Endothelial cell of umbilical vein (primary cell): ENCODE results near the gene ATP5IF1. TPM values are rescaled to one million over a fixed set of nuclear protein-coding genes. Genes with fewer than 3 reads are reported as not detected.

Experiments used
- BruUV-seq: library from RNA; stranded (reverse); fragments of 400-500 nt; replicated peaks from 2 replicates; lab custom pipeline; 2021; lab: Mats Ljungman, UMichigan
- CTCF ChIA-PET: fragments of 300-600, 350-600 bp; sonication (Branson Sonifier 250); formaldehyde crosslinking; loops from one replicate; lab custom pipeline; 2021; ENCODE audit warnings: antibody characterized with exemption, inconsistent platforms; lab: Charles Lee
- POLR2A ChIA-PET: fragments of 300-600, 350-600 bp; sonication (Branson Sonifier 250); formaldehyde crosslinking; loops from one replicate; lab custom pipeline; 2021; ENCODE audit warnings: antibody characterized with exemption, inconsistent platforms; lab: Charles Lee
- DNase-seq: peaks from one replicate; pipeline ENCODE4 v3.0.0-alpha.2; 2011; ENCODE audit warnings: low read depth, low spot score
- FAIRE-seq: peaks from 2 replicates; lab custom pipeline; 2011; peaks lifted over from hg19 to GRCh38; lab: Jason Lieb, UNC
- H2AFZ ChIP-seq: 2 replicates; pipeline ENCODE4 v1.6.0; 2012; ENCODE audit warnings: low read depth, low read length, control low read depth, inconsistent platforms
- H3K27ac ChIP-seq: 2 replicates; pipeline ENCODE4 v1.5.1; 2011; ENCODE audit warnings: low read depth, mild to moderate bottlenecking, control low read depth, low read length, moderate library complexity; ENCODE audit not compliant: insufficient read depth
- H3K27me3 ChIP-seq, 2 experiments: 2 replicates each; pipeline versions ENCODE4 v1.6.0 to v1.6.1; 2011; ENCODE audit warnings: low read length in 2 of 2, mixed read lengths in 1 of 2; ENCODE audit not compliant: control insufficient read depth in 2 of 2, insufficient read depth in 2 of 2
- H3K36me3 ChIP-seq, 2 experiments: 2 replicates in 1 of 2; 3 replicates in 1 of 2; pipeline ENCODE4 v1.5.1; 2011; ENCODE audit warnings: low read length in 2 of 2, mild to moderate bottlenecking in 1 of 2, moderate library complexity in 1 of 2; ENCODE audit not compliant: control insufficient read depth in 2 of 2, insufficient read depth in 2 of 2; ENCODE audit errors: extremely low read depth in 1 of 2
- H3K4me1 ChIP-seq: 3 replicates; pipeline ENCODE4 v1.5.1; 2011; ENCODE audit warnings: mild to moderate bottlenecking, low read length; ENCODE audit not compliant: control insufficient read depth, insufficient read depth; ENCODE audit errors: extremely low read depth
- H3K4me2 ChIP-seq: 2 replicates; pipeline ENCODE4 v1.6.1; 2011; ENCODE audit warnings: low read length, control low read depth, mixed read lengths; ENCODE audit not compliant: insufficient read depth
- H3K4me3 ChIP-seq, 3 experiments: fragments of 200-600 bp in 1 of 3; sonication (generic), shearing (Covaris generic) in 1 of 3; replicated peaks in 1 of 3; 2 replicates each; pipeline ENCODE4 v1.5.1; 2011 to 2016; ENCODE audit warnings: control low read depth in 3 of 3, low read length in 3 of 3, mild to moderate bottlenecking in 2 of 3, inconsistent platforms in 1 of 3, low read depth in 1 of 3, moderate library complexity in 1 of 3; ENCODE audit not compliant: insufficient read depth in 1 of 3
- H3K79me2 ChIP-seq: 2 replicates; pipeline ENCODE4 v1.6.0; 2012; ENCODE audit warnings: low read length, inconsistent platforms; ENCODE audit not compliant: control insufficient read depth, insufficient read depth
- H3K9ac ChIP-seq: replicated peaks from 2 replicates; pipeline ENCODE3; 2011; ENCODE audit warnings: low read length, control low read depth; ENCODE audit not compliant: insufficient read depth; ENCODE audit errors: extremely low read depth
- H3K9me1 ChIP-seq: replicated peaks from 3 replicates; pipeline ENCODE4 v1.6.0; 2011; ENCODE audit warnings: mild to moderate bottlenecking, low read length; ENCODE audit not compliant: control insufficient read depth, insufficient read depth; ENCODE audit errors: extremely low read depth
- H3K9me3 ChIP-seq: replicated peaks from 2 replicates; pipeline ENCODE4 v1.5.1; 2012; ENCODE audit warnings: low read length, inconsistent platforms; ENCODE audit not compliant: control insufficient read depth, insufficient read depth
- H4K20me1 ChIP-seq: replicated peaks from 2 replicates; pipeline ENCODE3; 2011; ENCODE audit warnings: mild to moderate bottlenecking, low read length; ENCODE audit not compliant: control insufficient read depth, insufficient read depth; ENCODE audit errors: extremely low read depth
- EZH2 ChIP-seq: IDR thresholded peaks from 2 replicates; pipeline ENCODE4 v1.6.1; 2012; ENCODE audit warnings: borderline replicate concordance, low read depth, mild to moderate bottlenecking, moderate library complexity, low read length, inconsistent platforms; ENCODE audit not compliant: severe bottlenecking
- FOS ChIP-seq: IDR thresholded peaks from 2 replicates; pipeline ENCODE4 v1.6.1; 2011; ENCODE audit warnings: mild to moderate bottlenecking, low read length, moderate library complexity, borderline replicate concordance; ENCODE audit not compliant: insufficient read depth
- GATA2 ChIP-seq: IDR thresholded peaks from 2 replicates; pipeline ENCODE4 v1.7.0; 2011; ENCODE audit warnings: low read depth, mild to moderate bottlenecking, moderate library complexity, mixed read lengths, low read length; ENCODE audit not compliant: insufficient read length, insufficient read depth
- JUN ChIP-seq: IDR thresholded peaks from 2 replicates; pipeline ENCODE4 v1.6.1; 2011; ENCODE audit warnings: borderline replicate concordance, low read depth; ENCODE audit not compliant: insufficient read length, insufficient read depth
- MAX ChIP-seq: IDR thresholded peaks from 2 replicates; pipeline ENCODE4 v1.6.1; 2011; ENCODE audit not compliant: insufficient read depth, insufficient read length
- MYC ChIP-seq: IDR thresholded peaks from one replicate; pipeline ENCODE4 v1.6.1; 2011; ENCODE audit warnings: mild to moderate bottlenecking, low read depth, low read length
- POLR2A ChIP-seq: IDR thresholded peaks from 2 replicates; pipeline ENCODE4 v1.6.1; 2012; ENCODE audit warnings: low read depth, mild to moderate bottlenecking, control low read depth, low read length
- POLR2AphosphoS5 ChIP-seq: IDR thresholded peaks from 2 replicates; pipeline ENCODE4 v1.6.1; 2012; ENCODE audit warnings: low read depth, mild to moderate bottlenecking, control low read depth, low read length, moderate library complexity; ENCODE audit not compliant: insufficient read depth
- dilution Hi-C: fragments of 300-500 bp; cut with MboI; formaldehyde crosslinking; loops from one replicate; pipeline ENCODE4 v1.15.0; 2019; ENCODE audit warnings: low sequenced_read_pairs; ENCODE audit not compliant: extremely low pct_ligation_motif_present
- intact Hi-C: fragments of 100-400 bp; cut with micrococcal nuclease; formaldehyde crosslinking; loops from one replicate; pipeline ENCODE4 v1.10.0; 2022
- polyA plus RNA-seq, 4 experiments: library from polyadenylated mRNA; depleted of rRNA in 3 of 4; stranded (reverse) in 3 of 4; unstranded in 1 of 4; fragments of >200 nt; gene quantifications; 2 replicates each; pipeline versions ENCODE4 v1.2.1 to v1.2.3, GENCODE V29; 2011 to 2012; ENCODE audit warnings: missing spikeins in 1 of 4
- total RNA-seq: library from RNA; stranded (reverse); gene quantifications from 2 replicates; pipeline ENCODE4 v1.2.3, GENCODE V29; 2021
- TF ChIP-seq, protein P1 (sequence below), 2 donors: IDR thresholded peaks; 1 replicate in 1 of 2; 2 replicates in 1 of 2; pipeline ENCODE4 v1.5.1; 2011; ENCODE audit warnings: low read length in 2 of 2, mild to moderate bottlenecking in 2 of 2, moderate library complexity in 2 of 2, control low read depth in 1 of 2, inconsistent platforms in 1 of 2, low read depth in 1 of 2; ENCODE audit not compliant: insufficient read depth in 1 of 2; ENCODE audit errors: extremely low read depth in 1 of 2

The ATP5IF1 gene
- total and polyA plus RNA-seq, 2 donors (not counting 3 experiments of a cell fraction or from before 2014, with no cell fraction given), result 133 to 243 TPM

GRCh38 chr1:28249866-28250295 is 14.0 kb downstream of the ATP5IF1 start:
- no peak for TF ChIP-seq FOS
- TF ChIP-seq, protein P1, sequence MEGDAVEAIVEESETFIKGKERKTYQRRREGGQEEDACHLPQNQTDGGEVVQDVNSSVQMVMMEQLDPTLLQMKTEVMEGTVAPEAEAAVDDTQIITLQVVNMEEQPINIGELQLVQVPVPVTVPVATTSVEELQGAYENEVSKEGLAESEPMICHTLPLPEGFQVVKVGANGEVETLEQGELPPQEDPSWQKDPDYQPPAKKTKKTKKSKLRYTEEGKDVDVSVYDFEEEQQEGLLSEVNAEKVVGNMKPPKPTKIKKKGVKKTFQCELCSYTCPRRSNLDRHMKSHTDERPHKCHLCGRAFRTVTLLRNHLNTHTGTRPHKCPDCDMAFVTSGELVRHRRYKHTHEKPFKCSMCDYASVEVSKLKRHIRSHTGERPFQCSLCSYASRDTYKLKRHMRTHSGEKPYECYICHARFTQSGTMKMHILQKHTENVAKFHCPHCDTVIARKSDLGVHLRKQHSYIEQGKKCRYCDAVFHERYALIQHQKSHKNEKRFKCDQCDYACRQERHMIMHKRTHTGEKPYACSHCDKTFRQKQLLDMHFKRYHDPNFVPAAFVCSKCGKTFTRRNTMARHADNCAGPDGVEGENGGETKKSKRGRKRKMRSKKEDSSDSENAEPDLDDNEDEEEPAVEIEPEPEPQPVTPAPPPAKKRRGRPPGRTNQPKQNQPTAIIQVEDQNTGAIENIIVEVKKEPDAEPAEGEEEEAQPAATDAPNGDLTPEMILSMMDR (IDR thresholded peaks at IDR 0.05; ENCODE audit: extremely low read depth in 1 of 2, insufficient read depth in 1 of 2, low read depth in 1 of 2, low read length in 2 of 2), result no peak
- H3K27ac ChIP-seq, result no peak overlapping the region
- H2AFZ ChIP-seq, result no peak overlapping the region
- ChIA-PET POLR2A (interaction anchor here (1.5 kb wide), 1 partner anchor 14 kb away, joined by 3 read pairs; the partner anchor contains the start of gene ATP5IF1), CTCF (interaction anchor here (0.7 to 3.6 kb wide), 10 partner anchors 9 to 353 kb away, joined by 3 to 83 read pairs (median 28); partner anchors contain the start of genes ATP5IF1, MED18 and SESN2)
- DNase-seq (no peak), FAIRE-seq (no peak)
- H3K4me2 ChIP-seq, result no peak overlapping the region
- peaks cover 20% of the 10 kb centered on the region for H3K4me1 ChIP-seq
- BruUV-seq, result no TSS peak
- H3K4me3 ChIP-seq, result no peak overlapping the region
- no peak overlapping the region for H3K9ac ChIP-seq
- H3K27me3 ChIP-seq, result no peaks in the 10 kb centered on the region
- intact Hi-C loops (loop anchor here (1.0 to 2.0 kb wide), 4 partner anchors 79 to 627 kb away; partner anchors contain the start of gene MED18), dilution Hi-C loops (loop anchor here (25.0 kb wide), 1 partner anchor 362 kb away; no protein-coding TSS in a partner anchor)
- H3K79me2 ChIP-seq, result peaks cover 2% of the 10 kb centered on the region
- H3K9me3 ChIP-seq, result no peaks in the 10 kb centered on the region
- no peaks in the 10 kb centered on the region for H3K9me1 ChIP-seq
- no peaks in the 10 kb centered on the region for H4K20me1 ChIP-seq
- H3K36me3 ChIP-seq, result no peaks in the 10 kb centered on the region

- intact Hi-C loops, result no loop called here
- FAIRE-seq, result no peak
- H3K9me3 ChIP-seq, result no peaks in the 10 kb centered on the region
- no peak for DNase-seq
- H3K27me3 ChIP-seq, result peaks cover 0 to 3% of the 10 kb centered on the region in 2 experiments
- H4K20me1 ChIP-seq, result peaks cover 4% of the 10 kb centered on the region
- no peak overlapping the region for H3K4me3 ChIP-seq
- H3K4me2 ChIP-seq, result no peak overlapping the region
- ChIA-PET CTCF (interaction anchor here (2.1 to 6.1 kb wide), 2 partner anchors 7 to 103 kb away, joined by 5 to 73 read pairs; no protein-coding TSS in a partner anchor), POLR2A (interaction anchor here (0.6 kb wide), 1 partner anchor 45 kb away, joined by 3 read pairs; no protein-coding TSS in a partner anchor)
- no peaks in the 10 kb centered on the region for H3K36me3 ChIP-seq
- H3K9ac ChIP-seq, result no peak overlapping the region
- peaks cover 16% of the 10 kb centered on the region for H3K79me2 ChIP-seq
- H3K4me1 ChIP-seq, result peaks cover 12% of the 10 kb centered on the region
- BruUV-seq, result no TSS peak
- H2AFZ ChIP-seq, result no peak overlapping the region
- no peak overlapping the region for H3K27ac ChIP-seq
- TF ChIP-seq POLR2A (no peak), MAX (no peak), JUN (no peak), EZH2 (no peak), GATA2 (no peak), FOS (no peak), POLR2AphosphoS5 (no peak), MYC (no peak)
- TF ChIP-seq, protein P1 (IDR thresholded peaks at IDR 0.05; ENCODE audit: extremely low read depth in 1 of 2, insufficient read depth in 1 of 2, low read depth in 1 of 2, low read length in 2 of 2), result no peak
- H3K9me1 ChIP-seq, result no peaks in the 10 kb centered on the region
- dilution Hi-C loops, result loop anchor here (25.0 kb wide), 1 partner anchor 356 kb away; no protein-coding TSS in a partner anchor
Measured at GRCh38 chr1:28256197-28256827, 20.4 kb downstream of the ATP5IF1 start.
